AG04450 (cell line): Measurements from ENCODE around the gene ADAMTS18. TPM values are rescaled to one million over a fixed set of nuclear protein-coding genes. Genes with fewer than 3 reads are reported as not detected.
"Not testable (repeated sequence)": the region's sequence is repeated elsewhere in the genome, so short reads cannot be mapped to it uniquely, and the experiment has no call there.

Experiments used
- CTCF ChIA-PET: fragments of 300-600, 350-600 bp; formaldehyde crosslinking; extraction: SDS; loops from one replicate; lab custom pipeline; 2022; ENCODE audit warnings: antibody characterized with exemption, inconsistent platforms; lab: Charles Lee
- POLR2A ChIA-PET: fragments of 350-600 bp; formaldehyde crosslinking; extraction: SDS; loops from one replicate; lab custom pipeline; 2021; ENCODE audit warnings: antibody characterized with exemption, inconsistent platforms; lab: Yijun Ruan, JAX
- DNase-seq: peaks from one replicate; pipeline ENCODE4 v3.0.0-alpha.2; 2011; ENCODE audit warnings: low read depth, low spot score
- H3K27ac ChIP-seq: one replicate; pipeline ENCODE4 v1.5.1; 2012; ENCODE audit warnings: low read depth, low read length, control low read depth
- H3K27me3 ChIP-seq: one replicate; pipeline ENCODE4 v1.6.0; 2012; ENCODE audit warnings: low read length; ENCODE audit not compliant: control insufficient read depth, insufficient read depth
- H3K4me3 ChIP-seq: 2 replicates; pipeline ENCODE4 v1.5.1; 2011; ENCODE audit warnings: mild to moderate bottlenecking, low read depth, low read length, control low read depth
- H3K9me3 ChIP-seq: 2 replicates; pipeline ENCODE4 v1.5.1; 2012; ENCODE audit warnings: low read length; ENCODE audit not compliant: control insufficient read depth, insufficient read depth
- CTCF ChIP-seq: IDR thresholded peaks from 2 replicates; pipeline ENCODE4 v1.5.1; 2011; ENCODE audit warnings: low read depth, low read length, control low read depth, inconsistent platforms
- polyA plus RNA-seq: library from polyadenylated mRNA; depleted of rRNA; stranded (reverse); fragments of >200 nt; gene quantifications from 2 replicates; pipeline ENCODE4 v1.2.3, GENCODE V29; 2011

ADAMTS18 gene
- polyA plus RNA-seq, 1 experiment = not detected

DNA sequence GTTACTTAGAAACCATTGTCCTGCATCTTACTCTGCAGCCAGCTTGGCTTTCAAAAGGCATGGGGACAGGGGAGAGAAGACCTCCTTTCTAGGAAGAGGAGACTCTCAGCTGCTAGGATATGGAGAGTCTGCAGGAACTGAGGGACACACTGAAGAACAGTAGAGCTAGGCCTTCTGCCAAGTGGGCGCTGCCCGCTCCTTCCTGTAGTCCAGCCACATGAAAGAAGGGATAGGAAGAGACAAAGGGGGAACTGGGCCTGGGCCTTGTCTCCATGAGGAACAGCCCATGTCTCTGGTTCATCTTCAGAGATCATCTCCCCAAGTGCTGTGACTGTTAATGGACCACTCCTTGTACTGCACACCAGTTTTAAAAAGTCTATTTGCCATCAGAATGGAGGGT, 157.3 kb downstream of the ADAMTS18 start:
- ChIA-PET POLR2A (interaction anchor here (0.6 kb wide), 1 partner anchor 238 kb away, joined by 3 read pairs; no protein-coding TSS in a partner anchor), CTCF (no interaction called here)
- Histone ChIP-seq H3K9me3 (no peaks in the 10 kb centered on the region), H3K27me3 (no peaks in the 10 kb centered on the region), H3K4me3 (no peak overlapping the region), H3K27ac (no peak overlapping the region)
- no peak for TF ChIP-seq CTCF
- no peak for DNase-seq

DNA sequence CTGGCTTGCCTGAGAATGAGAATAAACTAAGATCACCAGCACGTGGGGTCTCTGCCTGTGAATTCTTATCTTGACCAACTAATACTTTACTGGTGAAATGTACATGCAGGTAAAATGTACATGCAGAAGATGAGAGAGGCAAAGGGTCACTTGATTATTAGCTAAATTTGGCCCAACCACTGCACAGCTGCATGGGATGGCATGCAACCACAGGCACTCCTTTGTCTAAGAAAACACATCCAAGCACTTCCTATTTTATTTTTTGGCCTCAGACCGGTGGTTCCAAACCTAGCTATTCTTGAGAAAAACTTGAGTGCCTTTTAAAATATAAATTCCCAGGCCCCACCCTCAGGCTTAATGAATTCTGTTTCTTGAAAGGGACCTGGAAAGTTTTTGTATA, 157.7 kb downstream of the ADAMTS18 start:
- Histone ChIP-seq H3K9me3 (no peaks in the 10 kb centered on the region), H3K27ac (no peak overlapping the region), H3K27me3 (no peaks in the 10 kb centered on the region), H3K4me3 (no peak overlapping the region)
- TF ChIP-seq CTCF = no peak
- ChIA-PET POLR2A (interaction anchor here (0.6 kb wide), 1 partner anchor 238 kb away, joined by 3 read pairs; no protein-coding TSS in a partner anchor), CTCF (no interaction called here)
- DNase-seq = no peak

GRCh38 chr16:77276661-77277060, 158.2 kb downstream of the ADAMTS18 start:
- no peak overlapping the region for H3K27ac ChIP-seq
- no peaks in the 10 kb centered on the region for H3K27me3 ChIP-seq
- no peaks in the 10 kb centered on the region for H3K9me3 ChIP-seq
- POLR2A ChIA-PET = no interaction called here
- no peak for TF ChIP-seq CTCF
- CTCF ChIA-PET = no interaction called here
- no peak overlapping the region for H3K4me3 ChIP-seq
- no peak for DNase-seq

DNA sequence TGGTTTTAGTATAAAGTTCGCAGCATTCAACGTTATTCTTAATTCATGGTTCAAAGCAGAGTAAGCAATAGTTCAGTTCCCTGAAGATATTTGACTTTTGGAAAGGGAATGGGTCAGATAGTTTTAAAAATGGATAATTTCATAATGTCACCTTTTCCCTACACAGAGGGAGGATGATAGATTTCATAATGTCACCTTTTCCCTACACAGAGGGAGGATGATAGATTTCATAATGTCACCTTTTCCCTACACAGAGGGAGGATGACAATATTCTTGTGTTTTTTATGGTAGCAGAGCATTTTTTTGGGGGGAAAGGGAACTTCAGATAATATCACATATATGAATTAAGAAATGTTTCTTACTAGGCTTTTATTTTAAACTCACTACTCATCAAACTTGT, 159.5 kb downstream of the ADAMTS18 start:
- H3K9me3 ChIP-seq, CTCF ChIA-PET, H3K27me3 ChIP-seq, H3K4me3 ChIP-seq, H3K27ac ChIP-seq, DNase-seq, POLR2A ChIA-PET: not testable (repeated sequence)

DNA sequence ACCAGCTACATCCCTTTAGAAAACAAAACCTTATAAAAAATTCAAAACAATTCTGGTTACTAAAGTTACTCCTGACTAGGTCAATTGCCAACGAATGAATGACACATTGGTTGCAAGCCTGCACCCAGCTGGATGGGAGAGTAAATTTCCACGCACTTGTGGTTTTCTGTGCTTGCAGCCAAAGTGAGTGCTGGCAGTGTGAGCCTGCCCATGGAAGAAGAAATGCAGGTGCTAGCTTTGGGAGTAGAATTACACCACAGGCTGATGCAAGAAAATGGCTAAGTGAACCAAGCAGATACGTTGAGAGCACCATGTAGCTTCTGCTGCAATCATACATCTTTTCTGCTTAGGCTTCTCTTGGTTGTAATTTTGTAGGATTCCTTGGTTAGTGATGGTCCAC, 161.0 kb downstream of the ADAMTS18 start:
- no peak for DNase-seq
- H3K9me3 ChIP-seq = 0 out of 2 replicates have a peak, but pooled peaks cover 2% of the 10 kb centered on the region
- TF ChIP-seq CTCF = no peak
- ChIA-PET CTCF (no interaction called here), POLR2A (no interaction called here)
- no peaks in the 10 kb centered on the region for H3K27me3 ChIP-seq
- no peak overlapping the region for H3K4me3 ChIP-seq
- H3K27ac ChIP-seq = no peak overlapping the region
